Smooth muscle cell (in vitro differentiated cells): ENCODE data around the gene HPCAL4. TPM values are rescaled to one million over a fixed set of nuclear protein-coding genes. Genes with fewer than 3 reads are reported as not detected.

Source experiments
- DNase-seq: peaks from one replicate; lab custom pipeline; 2025; ENCODE audit not compliant: unreplicated experiment; lab: John Stamatoyannopoulos, UW
- H2AFZ ChIP-seq: fragments of 200-600 bp; sonication (generic); 2 replicates; pipeline ENCODE4 v1.6.0; 2016; ENCODE audit warnings: antibody characterized with exemption, low read depth, mild to moderate bottlenecking
- H3F3A ChIP-seq: fragments of 200-600 bp; sonication (generic); 2 replicates; pipeline ENCODE4 v1.6.0; 2017; ENCODE audit warnings: antibody characterized with exemption, low read depth
- H3K27ac ChIP-seq: fragments of 200-600 bp; sonication (generic); 2 replicates; pipeline ENCODE4 v1.5.1; 2016; ENCODE audit warnings: low read depth, mild to moderate bottlenecking
- H3K27me3 ChIP-seq: fragments of 200-600 bp; sonication (generic); 2 replicates; pipeline ENCODE4 v1.6.1; 2016; ENCODE audit warnings: low read depth, mild to moderate bottlenecking
- H3K36me3 ChIP-seq: fragments of 200-600 bp; sonication (generic); 2 replicates; pipeline ENCODE4 v1.5.1; 2016; ENCODE audit warnings: low read depth
- H3K4me1 ChIP-seq: fragments of 200-600 bp; sonication (generic); 2 replicates; pipeline ENCODE4 v1.5.1; 2016; ENCODE audit warnings: low read depth
- H3K4me2 ChIP-seq: fragments of 200-600 bp; sonication (generic); 2 replicates; pipeline ENCODE4 v1.6.0; 2016; ENCODE audit warnings: mild to moderate bottlenecking
- H3K4me3 ChIP-seq: fragments of 200-600 bp; sonication (generic); 2 replicates; pipeline ENCODE4 v1.5.1; 2016; ENCODE audit warnings: mild to moderate bottlenecking
- H3K79me2 ChIP-seq: fragments of 200-600 bp; sonication (generic); 2 replicates; pipeline ENCODE4 v1.6.0; 2016; ENCODE audit warnings: low read depth, mild to moderate bottlenecking
- H3K9ac ChIP-seq: fragments of 200-600 bp; sonication (generic); 2 replicates; pipeline ENCODE4 v1.6.0; 2016; ENCODE audit warnings: low read depth
- H3K9me3 ChIP-seq: fragments of 200-600 bp; sonication (generic); replicated peaks from 2 replicates; pipeline ENCODE4 v1.5.1; 2016; ENCODE audit warnings: low read depth
- H4K20me1 ChIP-seq: fragments of 200-600 bp; sonication (generic); 2 replicates; pipeline ENCODE4 v1.6.0; 2016; ENCODE audit warnings: low read depth
- WGBS: methylation state at CpG from one replicate; pipeline ENCODE4 v1.1.7; 2016; ENCODE audit warnings: low lambda C conversion rate; 5-methylcytosine and 5-hydroxymethylcytosine counted together
- polyA plus RNA-seq: library from polyadenylated mRNA; unstranded; fragments of >200 nt; fragmentation: Nextera tagmentation; extraction: Ambion mirVana; gene quantifications from 2 replicates; pipeline ENCODE4 v1.2.1, GENCODE V29; 2016
- total RNA-seq: library from RNA; depleted of rRNA; stranded (reverse); fragments of >200 nt; gene quantifications from 2 replicates; pipeline ENCODE4 v1.2.3, GENCODE V29; 2014
- TF ChIP-seq, protein P1 (sequence below): fragments of 200-600 bp; sonication (generic); IDR thresholded peaks from 2 replicates; pipeline ENCODE4 v1.5.1; 2017; ENCODE audit warnings: borderline replicate concordance, mild to moderate bottlenecking, antibody characterized with exemption; ENCODE audit not compliant: insufficient read depth, poor library complexity, severe bottlenecking

Gene HPCAL4
- total and polyA plus RNA-seq, 2 experiments from 2014 or later: 0.04 TPM; not detected in 1

DNA sequence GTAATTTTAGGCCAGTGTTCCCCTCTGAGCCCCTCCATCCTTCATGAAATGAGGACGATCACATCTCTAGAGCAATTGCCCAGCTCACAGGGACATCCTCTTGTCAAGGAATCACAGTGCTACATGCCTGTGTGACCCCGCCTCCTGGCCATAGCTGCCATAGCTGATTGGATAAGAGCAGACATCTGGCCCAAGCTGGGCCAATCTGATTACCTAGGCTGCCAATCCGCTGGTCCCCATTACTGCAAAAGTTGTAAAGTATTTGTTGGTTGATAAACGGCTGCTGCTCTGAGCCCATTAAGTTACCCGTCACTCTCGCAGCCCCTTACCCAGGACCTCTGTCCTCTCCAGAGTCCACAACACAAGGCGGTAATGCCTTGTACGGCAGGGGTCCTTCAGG lies 27.7 kb downstream of the HPCAL4 start:
- Histone ChIP-seq H3K27ac (no peak overlapping the region), H3K4me1 (no peaks in the 10 kb centered on the region), H3K9me3 (no peaks in the 10 kb centered on the region), H3F3A (no peaks in the 10 kb centered on the region), H3K9ac (no peak overlapping the region), H2AFZ (no peak overlapping the region), H4K20me1 (no peaks in the 10 kb centered on the region), H3K4me3 (no peak overlapping the region), H3K79me2 (no peaks in the 10 kb centered on the region), H3K36me3 (no peaks in the 10 kb centered on the region), H3K27me3 (peaks cover 60% of the 10 kb centered on the region), H3K4me2 (no peak overlapping the region)
- WGBS: 79% methylated on average over 8 of the region's 8 CpGs
- DNase-seq: no peak
- TF ChIP-seq, protein P1, sequence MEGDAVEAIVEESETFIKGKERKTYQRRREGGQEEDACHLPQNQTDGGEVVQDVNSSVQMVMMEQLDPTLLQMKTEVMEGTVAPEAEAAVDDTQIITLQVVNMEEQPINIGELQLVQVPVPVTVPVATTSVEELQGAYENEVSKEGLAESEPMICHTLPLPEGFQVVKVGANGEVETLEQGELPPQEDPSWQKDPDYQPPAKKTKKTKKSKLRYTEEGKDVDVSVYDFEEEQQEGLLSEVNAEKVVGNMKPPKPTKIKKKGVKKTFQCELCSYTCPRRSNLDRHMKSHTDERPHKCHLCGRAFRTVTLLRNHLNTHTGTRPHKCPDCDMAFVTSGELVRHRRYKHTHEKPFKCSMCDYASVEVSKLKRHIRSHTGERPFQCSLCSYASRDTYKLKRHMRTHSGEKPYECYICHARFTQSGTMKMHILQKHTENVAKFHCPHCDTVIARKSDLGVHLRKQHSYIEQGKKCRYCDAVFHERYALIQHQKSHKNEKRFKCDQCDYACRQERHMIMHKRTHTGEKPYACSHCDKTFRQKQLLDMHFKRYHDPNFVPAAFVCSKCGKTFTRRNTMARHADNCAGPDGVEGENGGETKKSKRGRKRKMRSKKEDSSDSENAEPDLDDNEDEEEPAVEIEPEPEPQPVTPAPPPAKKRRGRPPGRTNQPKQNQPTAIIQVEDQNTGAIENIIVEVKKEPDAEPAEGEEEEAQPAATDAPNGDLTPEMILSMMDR: no peak

DNA sequence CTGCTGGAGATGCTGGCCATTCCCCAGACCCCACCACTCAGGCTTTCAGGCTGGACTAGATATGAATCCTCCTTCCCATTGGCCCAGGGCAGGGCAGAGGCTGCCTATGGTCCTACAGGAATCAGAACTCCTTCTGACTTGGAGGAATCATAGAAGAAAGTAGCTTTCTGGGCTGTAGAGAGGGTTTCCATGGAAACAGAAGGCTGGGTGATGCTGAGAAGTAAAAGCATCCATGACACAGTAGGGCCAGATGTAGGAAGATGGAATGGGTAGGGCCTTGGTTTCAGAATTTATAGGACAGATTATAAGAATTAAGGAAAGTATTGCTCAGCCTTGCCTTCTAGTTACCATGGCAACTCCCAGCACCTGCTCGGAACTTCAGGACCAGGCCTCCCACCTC lies 28.4 kb downstream of the HPCAL4 start:
- Histone ChIP-seq H3K36me3 (no peaks in the 10 kb centered on the region), H3K4me2 (no peak overlapping the region), H3K79me2 (no peaks in the 10 kb centered on the region), H3K4me3 (no peak overlapping the region), H3K27ac (no peak overlapping the region), H2AFZ (no peak overlapping the region), H3K27me3 (peaks cover 53% of the 10 kb centered on the region), H3F3A (no peaks in the 10 kb centered on the region), H3K4me1 (no peaks in the 10 kb centered on the region), H3K9ac (no peak overlapping the region), H4K20me1 (no peaks in the 10 kb centered on the region), H3K9me3 (no peaks in the 10 kb centered on the region)
- TF ChIP-seq, protein P1: no peak
- 93% methylated on average over 1 of the region's 1 CpG for WGBS
- DNase-seq: no peak

DNA sequence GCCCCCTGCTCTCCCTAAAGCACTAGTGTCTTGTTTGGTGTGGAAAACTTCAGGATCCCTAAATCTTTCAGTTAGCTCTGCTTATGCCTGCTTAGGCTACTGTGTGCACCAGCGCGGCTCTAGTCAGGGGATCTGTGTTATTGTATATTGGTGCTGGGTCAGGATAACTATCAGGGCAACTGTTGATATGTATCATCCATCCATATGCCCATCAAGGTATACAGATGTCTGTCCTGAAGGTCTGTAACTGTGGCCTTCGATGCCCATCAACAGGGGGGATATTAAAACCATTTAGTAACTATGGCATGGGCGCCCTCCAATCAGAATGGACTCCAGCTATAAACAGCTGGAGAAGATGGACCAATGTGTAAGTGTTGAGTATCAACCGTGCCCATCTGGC lies 31.7 kb downstream of the HPCAL4 start:
- H2AFZ ChIP-seq: no peak overlapping the region
- WGBS: 87% methylated on average over 5 of the region's 5 CpGs
- TF ChIP-seq, protein P1: no peak

DNA sequence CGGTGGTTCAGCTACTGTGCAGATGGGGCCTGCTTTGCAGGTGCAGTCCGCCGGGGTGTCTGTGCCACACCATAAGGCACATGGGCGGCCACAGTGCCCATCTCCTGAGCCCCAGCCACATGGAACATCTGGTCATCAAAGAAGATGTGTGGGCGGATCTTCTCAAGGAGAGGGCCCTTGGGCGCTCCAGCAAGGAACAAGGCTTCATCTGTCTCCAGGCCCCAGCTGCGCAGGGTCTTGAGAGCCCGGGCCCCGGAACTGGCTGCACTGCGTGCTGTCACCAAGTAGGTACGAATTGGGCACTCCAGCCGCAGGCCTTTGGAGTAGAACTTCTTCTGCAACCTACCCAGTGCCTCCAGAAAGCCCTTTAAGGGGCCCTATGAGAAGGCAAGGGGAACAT lies 32.1 kb downstream of the HPCAL4 start:
- 87% methylated on average over 12 of the region's 12 CpGs for WGBS
- H3K9me3 ChIP-seq: no peaks in the 10 kb centered on the region
- peaks cover 22% of the 10 kb centered on the region for H3K27me3 ChIP-seq
- H3K9ac ChIP-seq: no peak overlapping the region
- no peak for DNase-seq
- no peak overlapping the region for H3K27ac ChIP-seq
- no peak overlapping the region for H2AFZ ChIP-seq
- H4K20me1 ChIP-seq: no peaks in the 10 kb centered on the region
- no peaks in the 10 kb centered on the region for H3K4me1 ChIP-seq
- no peaks in the 10 kb centered on the region for H3F3A ChIP-seq
- TF ChIP-seq, protein P1: no peak
- H3K79me2 ChIP-seq: no peaks in the 10 kb centered on the region
- no peak overlapping the region for H3K4me2 ChIP-seq
- H3K4me3 ChIP-seq: no peak overlapping the region
- H3K36me3 ChIP-seq: no peaks in the 10 kb centered on the region

More for the DNA sequence above, 31.7 kb downstream of the HPCAL4 start:
- Histone ChIP-seq H3K27ac (no peak overlapping the region), H3F3A (no peaks in the 10 kb centered on the region), H3K4me1 (no peaks in the 10 kb centered on the region), H3K79me2 (no peaks in the 10 kb centered on the region), H3K27me3 (peaks cover 22% of the 10 kb centered on the region), H3K36me3 (no peaks in the 10 kb centered on the region), H3K9me3 (no peaks in the 10 kb centered on the region), H3K4me3 (no peak overlapping the region), H3K9ac (no peak overlapping the region), H3K4me2 (no peak overlapping the region), H4K20me1 (no peaks in the 10 kb centered on the region)
- DNase-seq: no peak
